Uterus (tissue), 2 donors: Measurements from ENCODE around the gene KDELR3.

Experiments used
- CTCF ChIP-seq, 4 experiments: fragments of 200-600 bp in 2 of 4; fragments of 450-650 bp in 2 of 4; sonication (generic) in 2 of 4; IDR thresholded peaks; one replicate each; pipeline ENCODE4 v1.5.1; 2016 to 2019; ENCODE audit warnings: antibody characterized with exemption in 4 of 4, mild to moderate bottlenecking in 2 of 4, moderate library complexity in 1 of 4
- POLR2A ChIP-seq, 2 donors: fragments of 450-650 bp; IDR thresholded peaks; one replicate each; pipeline ENCODE4 v1.6.1; 2016; ENCODE audit warnings: antibody characterized with exemption in 2 of 2, mild to moderate bottlenecking in 1 of 2, moderate library complexity in 1 of 2

DNA sequence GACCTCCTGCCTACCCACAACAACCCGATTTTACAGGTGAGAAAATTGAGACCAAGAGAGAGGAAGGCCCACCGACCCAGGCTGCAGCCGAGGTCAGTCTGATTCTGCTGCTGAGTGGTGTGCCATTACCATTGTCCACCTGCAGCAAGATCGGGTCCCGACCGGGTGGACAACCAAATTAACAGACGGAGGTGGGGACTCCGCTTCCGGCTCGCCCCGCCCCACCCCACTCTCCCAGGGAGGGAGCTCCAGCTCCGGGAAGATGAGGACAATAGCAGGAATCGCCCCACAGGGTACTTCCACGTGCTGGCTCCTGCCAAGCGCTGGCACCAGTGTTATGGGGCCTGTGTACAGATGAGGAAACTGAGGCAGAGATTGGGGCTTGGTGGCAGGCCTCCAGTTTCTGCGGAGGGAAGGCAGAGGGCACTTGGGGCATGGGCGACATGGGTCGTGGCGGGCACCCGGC lies 425 bp upstream of the KDELR3 start:
- no peak for TF ChIP-seq POLR2A (IDR thresholded peaks at IDR 0.05)
- no peak for TF ChIP-seq CTCF (IDR thresholded peaks at IDR 0.05)
